GM12875 (cell line): ENCODE measurements around the gene MT1H.

Experiments used
- H3K4me3 ChIP-seq: one replicate; pipeline ENCODE4 v1.5.1; 2011; ENCODE audit warnings: low read depth, low read length, control low read depth
- CTCF ChIP-seq: IDR thresholded peaks from 2 replicates; pipeline ENCODE4 v1.5.1; 2011; ENCODE audit warnings: low read depth, mild to moderate bottlenecking, control low read depth, inconsistent platforms, low read length, moderate library complexity, borderline replicate concordance; ENCODE audit not compliant: insufficient read depth

MT1H gene

GRCh38 chr16:56684256-56684925 lies 14.8 kb downstream of the MT1H start:
- no peak for TF ChIP-seq CTCF
- no peak overlapping the region for H3K4me3 ChIP-seq

GRCh38 chr16:56684926-56685590 lies 15.4 kb downstream of the MT1H start:
- no peak overlapping the region for H3K4me3 ChIP-seq
- no peak for TF ChIP-seq CTCF

DNA sequence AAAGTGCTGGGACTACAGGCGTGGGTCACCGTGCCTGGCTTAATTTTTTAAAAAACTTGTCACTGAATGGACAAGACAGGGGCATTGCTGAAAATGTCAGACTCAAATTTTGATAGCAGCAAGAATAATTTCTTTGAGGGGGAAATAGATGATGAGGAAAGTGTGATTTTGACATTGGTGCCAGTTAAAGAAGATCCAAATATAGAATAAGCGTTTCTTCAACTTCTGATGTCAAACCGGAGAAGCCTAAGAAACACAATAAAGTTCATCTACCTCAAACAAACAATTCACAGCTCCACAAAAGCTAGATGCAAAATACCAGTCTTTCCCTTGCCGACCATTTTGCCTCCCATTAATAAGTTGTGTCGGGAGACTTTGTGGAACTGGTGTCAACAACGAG lies 17.1 kb downstream of the MT1H start:
- no peak overlapping the region for H3K4me3 ChIP-seq
- no peak for TF ChIP-seq CTCF

- no peak overlapping the region for H3K4me3 ChIP-seq
- TF ChIP-seq CTCF: no peak
These were observed 19.1 kb downstream of the MT1H start for GRCh38 chr16:56688762-56689161.

- no peak for TF ChIP-seq CTCF
- H3K4me3 ChIP-seq: no peak overlapping the region
These were observed 19.6 kb downstream of the MT1H start for GRCh38 chr16:56689171-56689570.

DNA sequence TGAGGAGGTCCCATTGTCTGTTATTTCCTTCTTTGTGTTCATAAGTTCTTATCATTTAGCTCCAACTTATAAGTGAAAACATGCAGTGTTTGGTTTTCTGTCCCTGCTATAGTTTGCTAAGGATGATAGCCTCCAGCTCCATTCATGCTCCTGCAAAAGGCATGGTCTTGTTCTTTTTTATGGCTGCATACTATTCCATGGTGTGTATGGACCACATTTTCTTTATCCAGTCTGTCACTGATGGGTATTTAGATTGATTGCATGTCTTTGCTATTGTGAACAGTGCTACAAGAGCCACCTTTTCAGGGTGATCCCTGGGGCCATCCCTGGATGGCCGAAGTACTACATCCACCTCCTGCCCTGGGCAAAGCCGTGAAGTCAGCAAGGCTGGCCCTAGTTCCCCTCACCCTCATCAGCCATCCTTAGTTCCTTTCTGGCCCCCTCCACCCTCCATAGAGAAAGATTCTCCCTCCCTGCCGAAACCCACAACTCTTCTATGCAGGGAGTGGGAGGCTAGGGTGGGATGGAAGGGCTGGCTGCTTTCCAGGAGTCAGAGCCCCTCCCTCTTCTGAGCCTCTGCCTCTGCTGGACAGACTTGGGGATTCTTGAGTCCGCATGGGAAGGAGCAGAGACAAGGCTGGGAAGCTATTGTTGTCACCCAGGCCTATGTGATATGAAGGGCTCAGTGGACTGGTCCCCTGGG lies 21.0 kb downstream of the MT1H start:
- TF ChIP-seq CTCF: no peak
- no peak overlapping the region for H3K4me3 ChIP-seq

GRCh38 chr16:56691885-56692284 lies 22.3 kb downstream of the MT1H start:
- no peak for TF ChIP-seq CTCF
- H3K4me3 ChIP-seq: no peak overlapping the region
